Mucosa of stomach (tissue), 1 donor: ENCODE measurements around the gene CCNA2.

Source experiments
- H3K27me3 ChIP-seq: one replicate; pipeline ENCODE4 v1.7.0; 2013; ENCODE audit warnings: mild to moderate bottlenecking, low read length; ENCODE audit not compliant: control insufficient read depth, insufficient read depth
- H3K36me3 ChIP-seq: one replicate; pipeline ENCODE4 v1.7.0; 2013; ENCODE audit warnings: low read length; ENCODE audit not compliant: control insufficient read depth, insufficient read depth
- H3K4me1 ChIP-seq: one replicate; pipeline ENCODE4 v1.7.0; 2013; ENCODE audit warnings: mild to moderate bottlenecking, low read length; ENCODE audit not compliant: control insufficient read depth, insufficient read depth
- H3K4me3 ChIP-seq: one replicate; pipeline ENCODE4 v1.7.0; 2013; ENCODE audit warnings: low read length
- H3K9ac ChIP-seq: one replicate; pipeline ENCODE4 v1.7.0; 2013; ENCODE audit warnings: mild to moderate bottlenecking, low read length, moderate library complexity
- H3K9me3 ChIP-seq: one replicate; pipeline ENCODE4 v1.7.0; 2013; ENCODE audit warnings: mild to moderate bottlenecking, low read length, moderate library complexity; ENCODE audit not compliant: control insufficient read depth
- donor health status: Pancreatic carcinoma.

The CCNA2 gene

GRCh38 chr4:121785479-121785878, 38.2 kb downstream of the CCNA2 start:
- Histone ChIP-seq H3K9ac (no peak overlapping the region), H3K4me3 (no peak overlapping the region), H3K9me3 (no peaks in the 10 kb centered on the region), H3K36me3 (no peaks in the 10 kb centered on the region), H3K4me1 (no peaks in the 10 kb centered on the region), H3K27me3 (peaks cover 3% of the 10 kb centered on the region)

GRCh38 chr4:121784975-121785374, 38.7 kb downstream of the CCNA2 start:
- H3K27me3 ChIP-seq = peaks cover 3% of the 10 kb centered on the region
- H3K36me3 ChIP-seq = no peaks in the 10 kb centered on the region
- H3K9me3 ChIP-seq = no peaks in the 10 kb centered on the region
- H3K4me3 ChIP-seq = no peak overlapping the region
- no peaks in the 10 kb centered on the region for H3K4me1 ChIP-seq
- no peak overlapping the region for H3K9ac ChIP-seq

- Histone ChIP-seq H3K4me1 (no peaks in the 10 kb centered on the region), H3K9ac (no peak overlapping the region), H3K4me3 (no peak overlapping the region), H3K36me3 (no peaks in the 10 kb centered on the region), H3K9me3 (no peaks in the 10 kb centered on the region), H3K27me3 (peaks cover 3% of the 10 kb centered on the region)
Observed at GRCh38 chr4:121784401-121784800, 39.3 kb downstream of the CCNA2 start.

GRCh38 chr4:121783210-121783609, 40.5 kb downstream of the CCNA2 start:
- H3K36me3 ChIP-seq = no peaks in the 10 kb centered on the region
- H3K4me1 ChIP-seq = no peaks in the 10 kb centered on the region
- H3K27me3 ChIP-seq = peaks cover 3% of the 10 kb centered on the region
- H3K9me3 ChIP-seq = no peaks in the 10 kb centered on the region
- H3K9ac ChIP-seq = no peak overlapping the region
- H3K4me3 ChIP-seq = no peak overlapping the region

GRCh38 chr4:121778991-121779628, 44.6 kb downstream of the CCNA2 start:
- H3K36me3 ChIP-seq = no peaks in the 10 kb centered on the region
- H3K9me3 ChIP-seq = no peaks in the 10 kb centered on the region

GRCh38 chr4:121777625-121778024, 46.1 kb downstream of the CCNA2 start:
- Histone ChIP-seq H3K9ac (no peak overlapping the region), H3K4me1 (no peaks in the 10 kb centered on the region), H3K27me3 (no peaks in the 10 kb centered on the region), H3K9me3 (no peaks in the 10 kb centered on the region), H3K4me3 (no peak overlapping the region), H3K36me3 (no peaks in the 10 kb centered on the region)

More at GRCh38 chr4:121778991-121779628, 44.6 kb downstream of the CCNA2 start:
- Histone ChIP-seq H3K4me1 (no peaks in the 10 kb centered on the region), H3K4me3 (no peak overlapping the region), H3K9ac (no peak overlapping the region), H3K27me3 (no peaks in the 10 kb centered on the region)

- Histone ChIP-seq H3K9ac (no peak overlapping the region), H3K36me3 (no peaks in the 10 kb centered on the region), H3K27me3 (no peaks in the 10 kb centered on the region), H3K4me1 (no peaks in the 10 kb centered on the region), H3K4me3 (no peak overlapping the region), H3K9me3 (no peaks in the 10 kb centered on the region)
Observed at GRCh38 chr4:121776610-121777401, 46.9 kb downstream of the CCNA2 start.

GRCh38 chr4:121773883-121774282, 49.8 kb downstream of the CCNA2 start:
- Histone ChIP-seq H3K36me3 (no peaks in the 10 kb centered on the region), H3K4me1 (no peaks in the 10 kb centered on the region), H3K9ac (no peak overlapping the region), H3K27me3 (no peaks in the 10 kb centered on the region), H3K4me3 (no peak overlapping the region), H3K9me3 (no peaks in the 10 kb centered on the region)

- H3K4me1 ChIP-seq = no peaks in the 10 kb centered on the region
- H3K9me3 ChIP-seq = no peaks in the 10 kb centered on the region
- no peak overlapping the region for H3K9ac ChIP-seq
- no peaks in the 10 kb centered on the region for H3K27me3 ChIP-seq
- no peak overlapping the region for H3K4me3 ChIP-seq
- no peaks in the 10 kb centered on the region for H3K36me3 ChIP-seq
Observed at GRCh38 chr4:121771869-121772268, 51.8 kb downstream of the CCNA2 start.

GRCh38 chr4:121769341-121769740, 54.3 kb downstream of the CCNA2 start:
- no peaks in the 10 kb centered on the region for H3K4me1 ChIP-seq
- no peaks in the 10 kb centered on the region for H3K9me3 ChIP-seq
- H3K4me3 ChIP-seq = no peak overlapping the region
- H3K9ac ChIP-seq = no peak overlapping the region
- H3K36me3 ChIP-seq = no peaks in the 10 kb centered on the region
- peaks cover 24% of the 10 kb centered on the region for H3K27me3 ChIP-seq

- H3K9me3 ChIP-seq = no peaks in the 10 kb centered on the region
- H3K4me3 ChIP-seq = no peak overlapping the region
- H3K9ac ChIP-seq = no peak overlapping the region
- H3K4me1 ChIP-seq = no peaks in the 10 kb centered on the region
- H3K27me3 ChIP-seq = peaks cover 33% of the 10 kb centered on the region
- no peaks in the 10 kb centered on the region for H3K36me3 ChIP-seq
Observed at GRCh38 chr4:121767166-121767565, 56.5 kb downstream of the CCNA2 start.
